Ishikawa (cell line): ENCODE data around the gene VNN1.

ENCODE experiments used
- CEBPB ChIP-seq: IDR thresholded peaks from 2 replicates; pipeline ENCODE4 v1.6.1; 2012
- CREB1 ChIP-seq: IDR thresholded peaks from 2 replicates; pipeline ENCODE4 v1.6.1; 2012; ENCODE audit warnings: low read depth
- EGR1 ChIP-seq: IDR thresholded peaks from 2 replicates; pipeline ENCODE4 v1.6.1; 2012
- EP300 ChIP-seq: IDR thresholded peaks from 2 replicates; pipeline ENCODE4 v1.6.1; 2012; ENCODE audit warnings: borderline replicate concordance
- FOXM1 ChIP-seq: IDR thresholded peaks from 2 replicates; pipeline ENCODE4 v1.6.1; 2012; ENCODE audit warnings: low read depth, borderline replicate concordance
- RAD21 ChIP-seq: IDR thresholded peaks from 2 replicates; pipeline ENCODE4 v1.6.1; 2012; ENCODE audit warnings: low read depth
- REST ChIP-seq: IDR thresholded peaks from 2 replicates; pipeline ENCODE4 v1.6.1; 2012; ENCODE audit warnings: low read depth, mild to moderate bottlenecking
- TAF1 ChIP-seq: IDR thresholded peaks from 2 replicates; pipeline ENCODE4 v1.6.1; 2012; ENCODE audit warnings: low read depth, mild to moderate bottlenecking
- TCF12 ChIP-seq: IDR thresholded peaks from 2 replicates; pipeline ENCODE4 v1.6.1; 2012; ENCODE audit warnings: low read depth
- YY1 ChIP-seq: IDR thresholded peaks from 2 replicates; pipeline ENCODE4 v1.6.1; 2012; ENCODE audit warnings: low read depth

- TF ChIP-seq RAD21 (no peak), YY1 (no peak), EP300 (no peak), TCF12 (no peak), EGR1 (no peak), TAF1 (no peak), CREB1 (no peak), REST (no peak), CEBPB (no peak), FOXM1 (no peak)
These were observed 9.9 kb downstream of the VNN1 start for GRCh38 chr6:132703936-132704335.
